Omental fat pad (tissue), 4 donors: ENCODE results near the gene SYT1. TPM values are rescaled to one million over a fixed set of nuclear protein-coding genes. Genes with fewer than 3 reads are reported as not detected.
"Not testable (repeated sequence)": the region's sequence is repeated elsewhere in the genome, so short reads cannot be mapped to it uniquely, and the experiment has no call there.

Experiments used
- ATAC-seq: fragments of 150-250 bp; one replicate; pipeline ENCODE4 v1.9.1; 2016; ENCODE audit warnings: mild to moderate bottlenecking, moderate library complexity; ENCODE audit not compliant: low FRiP score
- DNase-seq: peaks from one replicate; pipeline ENCODE4 v3.0.0-alpha.2; 2019; ENCODE audit warnings: low spot score
- total RNA-seq, 4 donors: library from RNA; depleted of rRNA; stranded (reverse); fragments of >200 nt; gene quantifications; one replicate each; pipeline ENCODE4 v1.1.0, GENCODE V29; 2016
- TF ChIP-seq, protein P1 (sequence below), 3 donors: fragments of 450-650 bp; IDR thresholded peaks; one replicate each; pipeline ENCODE4 v1.5.1; 2016 to 2017; ENCODE audit warnings: antibody characterized with exemption in 3 of 3, mild to moderate bottlenecking in 3 of 3, moderate library complexity in 2 of 3

SYT1 gene
- total RNA-seq, 4 donors from 2014 or later, result 0.72 to 3.1 (median 1.7) TPM

DNA sequence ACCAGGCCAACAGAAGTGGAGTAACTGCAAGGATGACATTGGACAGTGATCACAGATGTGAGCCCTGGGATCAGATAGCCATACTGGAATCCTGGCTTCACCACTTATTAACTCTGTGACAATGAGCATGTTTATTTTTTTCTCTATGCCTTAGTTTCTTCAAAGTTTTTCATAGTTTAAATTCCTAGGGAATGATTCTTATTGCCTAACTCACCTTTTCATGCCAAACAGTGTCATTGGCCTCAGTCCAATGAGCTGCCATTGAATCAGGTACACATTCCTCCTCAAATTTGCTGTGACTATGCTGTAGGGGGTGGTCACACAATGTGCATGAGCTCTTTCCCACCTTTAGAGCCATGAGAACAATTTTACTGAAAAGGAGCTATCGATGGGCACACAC lies 342.3 kb downstream of the SYT1 start:
- DNase-seq, result no peak
- TF ChIP-seq, protein P1, sequence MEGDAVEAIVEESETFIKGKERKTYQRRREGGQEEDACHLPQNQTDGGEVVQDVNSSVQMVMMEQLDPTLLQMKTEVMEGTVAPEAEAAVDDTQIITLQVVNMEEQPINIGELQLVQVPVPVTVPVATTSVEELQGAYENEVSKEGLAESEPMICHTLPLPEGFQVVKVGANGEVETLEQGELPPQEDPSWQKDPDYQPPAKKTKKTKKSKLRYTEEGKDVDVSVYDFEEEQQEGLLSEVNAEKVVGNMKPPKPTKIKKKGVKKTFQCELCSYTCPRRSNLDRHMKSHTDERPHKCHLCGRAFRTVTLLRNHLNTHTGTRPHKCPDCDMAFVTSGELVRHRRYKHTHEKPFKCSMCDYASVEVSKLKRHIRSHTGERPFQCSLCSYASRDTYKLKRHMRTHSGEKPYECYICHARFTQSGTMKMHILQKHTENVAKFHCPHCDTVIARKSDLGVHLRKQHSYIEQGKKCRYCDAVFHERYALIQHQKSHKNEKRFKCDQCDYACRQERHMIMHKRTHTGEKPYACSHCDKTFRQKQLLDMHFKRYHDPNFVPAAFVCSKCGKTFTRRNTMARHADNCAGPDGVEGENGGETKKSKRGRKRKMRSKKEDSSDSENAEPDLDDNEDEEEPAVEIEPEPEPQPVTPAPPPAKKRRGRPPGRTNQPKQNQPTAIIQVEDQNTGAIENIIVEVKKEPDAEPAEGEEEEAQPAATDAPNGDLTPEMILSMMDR (IDR thresholded peaks at IDR 0.05), result no peak
- no peak for ATAC-seq

DNA sequence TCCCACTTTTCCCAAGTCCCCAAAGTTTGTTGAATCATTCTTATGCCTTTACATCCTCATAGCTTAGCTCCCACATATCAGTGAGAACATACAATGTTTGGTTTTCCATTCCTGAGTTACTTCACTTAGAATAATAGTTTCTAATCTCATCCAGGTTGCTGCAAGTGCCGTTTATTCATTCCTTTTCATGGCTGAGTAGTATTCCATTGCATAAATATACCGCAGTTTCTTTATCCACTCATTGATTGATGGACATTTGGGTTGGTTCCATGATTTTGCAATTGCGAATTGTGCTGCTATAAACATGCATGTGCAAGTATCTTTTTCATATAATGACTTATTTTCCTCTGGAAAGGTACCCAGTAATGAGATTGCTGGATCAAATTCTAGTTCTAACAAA lies 345.8 kb downstream of the SYT1 start:
- not testable (repeated sequence) for ATAC-seq, DNase-seq

DNA sequence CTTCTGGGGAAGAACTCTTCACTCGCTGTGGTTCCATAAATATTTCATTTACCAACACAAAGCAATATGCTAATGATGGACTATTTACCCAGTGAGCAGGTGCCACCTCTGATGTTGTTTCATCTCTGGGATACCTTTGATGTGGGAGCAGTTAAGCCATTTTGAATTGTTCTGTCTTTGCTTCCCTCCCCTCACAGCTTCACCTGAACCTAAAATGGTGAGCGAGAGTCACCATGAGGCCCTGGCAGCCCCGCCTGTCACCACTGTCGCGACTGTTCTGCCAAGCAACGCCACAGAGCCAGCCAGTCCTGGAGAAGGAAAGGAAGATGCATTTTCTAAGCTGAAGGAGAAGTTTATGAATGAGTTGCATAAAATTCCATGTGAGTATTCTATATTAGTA lies 352.7 kb downstream of the SYT1 start:
- TF ChIP-seq, protein P1 (IDR thresholded peaks at IDR 0.05), result no peak
- DNase-seq (no peak), ATAC-seq (no peak)

DNA sequence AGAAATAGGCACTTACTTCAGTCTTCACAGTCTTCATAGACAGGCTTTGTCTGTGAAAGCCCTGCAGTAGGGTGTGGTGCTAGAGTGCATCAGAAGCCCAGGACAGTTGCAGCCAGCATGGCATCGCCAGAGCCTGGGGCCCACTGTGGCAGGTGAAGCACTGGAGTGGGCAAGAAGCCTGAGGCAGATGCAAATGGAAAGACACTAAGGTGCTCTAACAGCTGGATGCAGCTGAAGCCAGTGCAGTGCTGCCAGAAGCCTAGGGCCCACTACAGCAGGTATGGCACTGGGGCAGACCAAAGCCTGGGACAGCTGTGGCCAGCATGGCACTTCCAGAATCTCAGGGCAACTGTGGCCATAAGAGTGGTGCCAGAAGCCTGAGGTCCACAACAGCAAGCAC lies 358.6 kb downstream of the SYT1 start:
- no peak for DNase-seq
- no peak for ATAC-seq
- TF ChIP-seq, protein P1 (IDR thresholded peaks at IDR 0.05), result no peak

DNA sequence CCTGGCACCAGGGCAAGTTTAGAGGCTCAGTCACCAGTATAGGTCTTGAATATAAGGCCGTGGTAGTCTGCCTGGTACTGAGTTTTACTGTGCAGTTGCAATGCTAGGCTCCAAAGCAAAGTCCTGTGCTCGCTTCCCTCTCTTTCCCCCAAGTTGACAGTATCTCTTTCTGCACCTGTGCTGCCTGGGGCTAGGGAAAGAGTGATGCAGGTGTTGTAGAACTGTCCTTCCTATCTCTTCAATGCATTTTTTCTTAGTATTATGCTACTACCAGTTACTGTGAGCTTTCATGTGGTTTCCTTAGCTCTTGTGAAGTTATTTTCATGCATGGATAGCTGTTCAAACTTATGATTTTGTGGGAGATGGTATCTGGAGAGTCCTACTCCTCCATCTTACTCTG lies 359.2 kb downstream of the SYT1 start:
- ATAC-seq (no peak), DNase-seq (no peak)
- TF ChIP-seq, protein P1 (IDR thresholded peaks at IDR 0.05), result no peak

DNA sequence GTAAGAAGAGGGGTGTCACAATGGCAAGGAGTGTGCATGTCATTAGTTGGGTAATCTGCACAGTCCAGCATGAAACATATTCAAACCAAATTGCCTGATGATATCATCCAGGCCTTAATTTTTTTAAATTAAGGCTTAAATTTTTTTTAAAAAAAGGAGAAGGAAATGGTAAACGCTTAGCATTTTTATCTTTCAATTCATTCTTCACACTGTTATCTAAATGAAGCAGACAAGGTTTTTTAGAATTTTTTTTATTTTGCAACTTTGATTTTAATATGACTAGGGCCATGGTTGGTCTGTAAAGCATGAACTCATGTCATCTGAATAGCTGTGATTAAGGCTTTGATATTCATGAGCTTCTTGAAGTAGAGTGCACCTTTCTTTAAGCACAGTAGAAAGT lies 362.5 kb downstream of the SYT1 start:
- TF ChIP-seq, protein P1 (IDR thresholded peaks at IDR 0.05), result no peak
- ATAC-seq (no peak), DNase-seq (no peak)

DNA sequence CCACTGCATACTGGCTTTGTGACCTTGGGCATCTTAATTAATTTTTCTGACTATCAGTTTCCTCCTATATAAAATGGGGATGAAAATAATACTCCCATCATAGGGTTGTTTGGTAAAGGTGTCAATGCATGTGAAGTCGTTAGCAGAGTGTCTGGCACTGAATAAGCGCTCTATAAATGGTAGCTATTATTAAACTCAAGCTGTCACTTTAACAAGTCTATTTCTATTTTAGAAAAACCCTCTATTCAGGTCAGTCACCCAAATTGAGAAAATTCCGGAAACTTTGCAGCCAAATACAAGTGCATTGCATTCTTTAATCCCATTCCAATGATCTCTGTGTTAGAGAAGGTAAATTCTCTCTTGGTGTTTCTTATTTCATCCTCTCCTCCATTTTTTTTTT lies 363.1 kb downstream of the SYT1 start:
- ATAC-seq, result no peak
- TF ChIP-seq, protein P1 (IDR thresholded peaks at IDR 0.05), result no peak
- DNase-seq, result no peak

DNA sequence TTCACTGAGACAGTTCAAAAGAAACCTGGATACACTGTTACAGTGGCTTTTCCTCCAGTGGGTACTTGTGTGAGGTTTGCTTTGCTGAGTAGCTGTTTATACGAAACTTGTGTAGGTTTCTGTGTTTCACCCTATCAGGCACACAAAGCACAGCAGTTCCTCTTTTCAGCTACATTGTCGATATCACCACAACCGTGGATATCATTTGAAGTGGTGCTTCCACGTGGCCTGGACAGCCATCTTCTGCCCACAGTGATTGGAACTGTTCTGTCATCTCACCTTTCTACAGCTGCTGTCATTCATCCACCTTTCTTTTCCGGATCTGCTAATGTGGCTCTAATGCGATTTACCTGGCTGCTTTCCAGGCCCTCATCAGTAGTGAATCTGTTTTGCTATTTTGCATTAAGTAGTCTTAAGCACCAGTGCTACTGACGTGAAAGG lies 368.8 kb downstream of the SYT1 start:
- no peak for ATAC-seq
- no peak for DNase-seq
- TF ChIP-seq, protein P1 (IDR thresholded peaks at IDR 0.05), result no peak
